Natural killer cell treated with Interleukin-12 subunit alpha and Interleukin-12 subunit beta and Interleukin-15 and Interleukin-18, amount 100 ng/mL, for 72 hours (primary cell): Measurements from ENCODE around the gene PDCD1. TPM values are rescaled to one million over a fixed set of nuclear protein-coding genes. Genes with fewer than 3 reads are reported as not detected.

Experiments used
- ATAC-seq, 2 donors: fragments of 150-1000 bp; cut with Tn5 transposase in 1 of 2; sonication (Bioruptor Pico), chemical (Tn5 transposase) in 1 of 2; 2 replicates each; pipeline ENCODE4 v1.10.0; 2021
- DNase-seq: peaks from one replicate; pipeline ENCODE4 v3.0.0; 2022; ENCODE audit warnings: low spot score
- H3K27ac Mint-ChIP-seq, 2 donors: 1 replicate in 1 of 2; 2 replicates in 1 of 2; pipeline ENCODE4 v1.8.0; 2022; ENCODE audit warnings: mixed read lengths in 2 of 2, mild to moderate bottlenecking in 1 of 2, moderate library complexity in 1 of 2
- H3K27me3 Mint-ChIP-seq, 2 donors: 1 replicate in 1 of 2; 2 replicates in 1 of 2; pipeline ENCODE4 v1.8.0; 2022; ENCODE audit warnings: mixed read lengths in 2 of 2
- H3K36me3 Mint-ChIP-seq: one replicate; pipeline ENCODE4 v1.8.0; 2022; ENCODE audit warnings: mixed read lengths
- H3K4me1 Mint-ChIP-seq, 2 donors: 1 replicate in 1 of 2; 2 replicates in 1 of 2; pipeline ENCODE4 v1.8.0; 2022; ENCODE audit warnings: low read depth in 2 of 2, mixed read lengths in 2 of 2, mild to moderate bottlenecking in 1 of 2
- H3K4me3 Mint-ChIP-seq: one replicate; pipeline ENCODE4 v1.8.0; 2022; ENCODE audit warnings: mixed read lengths
- H3K9me3 Mint-ChIP-seq: 2 replicates; pipeline ENCODE4 v1.8.0; 2022; ENCODE audit warnings: mixed read lengths
- total RNA-seq, 2 donors: library from RNA; stranded (reverse); gene quantifications; one replicate each; pipeline ENCODE4 v1.2.3, GENCODE V29; 2022

Gene PDCD1
- total RNA-seq, 2 donors from 2014 or later = 0.78 to 0.89 TPM

- Mint-ChIP-seq H3K9me3 (peaks cover 8% of the 10 kb centered on the region), H3K36me3 (peaks cover 17% of the 10 kb centered on the region), H3K27ac (peak within 1 kb of the TSS in 1 of 2 donors; percentile 22), H3K4me3 (peak within 1 kb of the TSS; percentile 65), H3K4me1 (peaks cover 46 to 52% of the 10 kb centered on the region in 2 donors), H3K27me3 (peaks cover 18 to 26% of the 10 kb centered on the region in 2 donors)
- DNase-seq (peak; percentile 54), ATAC-seq (no peak)
Measured at GRCh38 chr2:241869087-241869961, 10.6 kb upstream of the PDCD1 start, which contains the start of gene RTP5. TSS of gene RTP5 (plus strand) at chr2:241869729. CDS start at chr2:241869757, 28 bp downstream.

GRCh38 chr2:241868661-241869081, 10.0 kb upstream of the PDCD1 start:
- Mint-ChIP-seq H3K27me3 (peaks cover 24 to 29% of the 10 kb centered on the region in 2 donors), H3K27ac (peak overlapping the region in 1 of 2 donors; percentile 22), H3K4me3 (peak overlapping the region; percentile 65), H3K36me3 (peaks cover 23% of the 10 kb centered on the region), H3K9me3 (peaks cover 12% of the 10 kb centered on the region), H3K4me1 (peaks cover 49 to 58% of the 10 kb centered on the region in 2 donors)
- DNase-seq (peak; percentile 20), ATAC-seq (no peak)

DNA sequence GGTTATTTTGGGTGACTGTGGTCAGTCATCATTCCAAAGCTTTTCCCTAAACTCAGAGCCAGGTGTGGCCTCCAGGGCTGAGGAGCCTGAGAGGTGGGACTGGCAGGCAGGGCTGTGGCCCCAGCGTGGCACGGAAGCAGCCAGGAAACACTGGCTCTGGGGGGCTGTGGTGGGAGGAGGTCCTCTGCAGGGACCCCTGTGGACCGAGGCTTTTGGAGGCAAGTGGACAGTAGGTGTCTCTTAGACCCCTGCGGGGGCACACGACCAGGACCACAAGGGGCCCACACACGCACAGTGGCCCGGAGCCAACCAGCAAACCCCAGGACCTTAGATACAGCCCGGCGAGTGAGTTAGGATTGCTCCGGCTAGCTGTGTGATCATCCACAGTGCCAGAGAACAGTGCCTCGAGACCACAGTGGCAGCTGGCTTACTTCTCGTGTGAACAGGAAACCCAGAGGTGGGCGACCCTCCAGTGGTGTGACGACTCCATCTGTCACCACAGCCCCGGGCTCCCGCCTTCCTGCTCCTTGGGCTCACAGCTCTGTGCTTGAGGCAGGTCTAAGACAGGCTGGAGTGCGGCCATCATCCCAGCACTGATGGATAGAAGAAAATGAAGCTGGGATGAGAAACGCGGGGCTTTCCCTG, 9.2 kb upstream of the PDCD1 start:
- peaks cover 24 to 27% of the 10 kb centered on the region in 2 donors for H3K27me3 Mint-ChIP-seq
- H3K9me3 Mint-ChIP-seq = peaks cover 12% of the 10 kb centered on the region
- H3K4me3 Mint-ChIP-seq = peak overlapping the region; percentile 65
- ATAC-seq (peak; percentile 47 to 58), DNase-seq (peak; percentile 76)
- H3K27ac Mint-ChIP-seq = peak overlapping the region in 1 of 2 donors; percentile 22
- peaks cover 23% of the 10 kb centered on the region for H3K36me3 Mint-ChIP-seq
- peaks cover 53 to 65% of the 10 kb centered on the region in 2 donors for H3K4me1 Mint-ChIP-seq

DNA sequence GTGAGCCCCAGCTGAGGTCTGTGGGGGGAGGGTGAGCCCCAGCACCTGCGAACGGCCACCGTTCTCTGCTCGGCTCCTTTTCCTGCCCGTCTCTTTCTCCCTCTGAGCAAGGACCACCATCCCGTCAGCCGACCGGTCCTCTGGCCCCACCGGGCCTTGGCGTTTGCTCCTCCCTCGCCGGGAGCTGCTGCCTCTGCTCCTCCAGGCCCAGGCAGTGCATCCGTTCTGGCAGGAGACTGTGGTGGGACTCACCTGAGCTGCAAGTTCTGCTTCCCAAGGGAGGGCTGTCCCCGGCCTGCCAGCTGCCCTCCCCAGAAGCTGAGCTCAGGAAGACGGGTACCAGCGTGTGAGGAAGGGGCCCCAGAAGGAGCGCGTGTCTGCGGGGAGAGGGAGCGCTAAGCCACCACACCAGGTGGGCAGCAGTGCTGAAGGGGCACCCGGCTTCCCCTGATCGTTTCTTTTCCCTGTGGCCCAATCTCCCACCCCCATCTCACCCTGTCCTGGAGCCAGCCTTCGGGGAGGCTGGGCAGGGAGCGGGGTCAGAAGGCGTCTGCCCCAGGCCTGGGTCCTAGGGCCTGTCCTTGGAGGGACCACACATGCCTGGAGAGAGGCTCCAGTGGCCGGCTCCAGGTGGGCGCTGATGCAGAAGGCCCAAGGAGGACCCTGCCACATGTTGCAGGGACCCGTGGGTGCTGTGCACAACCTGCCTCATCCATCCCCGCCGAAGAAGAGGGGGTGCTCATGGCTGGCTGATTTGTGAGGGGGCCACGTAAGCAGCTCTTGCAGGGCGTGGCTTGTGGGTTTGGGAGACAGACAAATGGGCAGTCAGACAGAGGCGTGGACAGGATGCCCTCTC, 8.3 kb upstream of the PDCD1 start:
- H3K9me3 Mint-ChIP-seq = peaks cover 12% of the 10 kb centered on the region
- peaks cover 23% of the 10 kb centered on the region for H3K36me3 Mint-ChIP-seq
- peaks cover 49 to 64% of the 10 kb centered on the region in 2 donors for H3K4me1 Mint-ChIP-seq
- ATAC-seq (no peak), DNase-seq (peak; percentile 54)
- no peak overlapping the region for H3K27ac Mint-ChIP-seq
- H3K4me3 Mint-ChIP-seq = peak overlapping the region; percentile 7
- peaks cover 27 to 28% of the 10 kb centered on the region in 2 donors for H3K27me3 Mint-ChIP-seq

DNA sequence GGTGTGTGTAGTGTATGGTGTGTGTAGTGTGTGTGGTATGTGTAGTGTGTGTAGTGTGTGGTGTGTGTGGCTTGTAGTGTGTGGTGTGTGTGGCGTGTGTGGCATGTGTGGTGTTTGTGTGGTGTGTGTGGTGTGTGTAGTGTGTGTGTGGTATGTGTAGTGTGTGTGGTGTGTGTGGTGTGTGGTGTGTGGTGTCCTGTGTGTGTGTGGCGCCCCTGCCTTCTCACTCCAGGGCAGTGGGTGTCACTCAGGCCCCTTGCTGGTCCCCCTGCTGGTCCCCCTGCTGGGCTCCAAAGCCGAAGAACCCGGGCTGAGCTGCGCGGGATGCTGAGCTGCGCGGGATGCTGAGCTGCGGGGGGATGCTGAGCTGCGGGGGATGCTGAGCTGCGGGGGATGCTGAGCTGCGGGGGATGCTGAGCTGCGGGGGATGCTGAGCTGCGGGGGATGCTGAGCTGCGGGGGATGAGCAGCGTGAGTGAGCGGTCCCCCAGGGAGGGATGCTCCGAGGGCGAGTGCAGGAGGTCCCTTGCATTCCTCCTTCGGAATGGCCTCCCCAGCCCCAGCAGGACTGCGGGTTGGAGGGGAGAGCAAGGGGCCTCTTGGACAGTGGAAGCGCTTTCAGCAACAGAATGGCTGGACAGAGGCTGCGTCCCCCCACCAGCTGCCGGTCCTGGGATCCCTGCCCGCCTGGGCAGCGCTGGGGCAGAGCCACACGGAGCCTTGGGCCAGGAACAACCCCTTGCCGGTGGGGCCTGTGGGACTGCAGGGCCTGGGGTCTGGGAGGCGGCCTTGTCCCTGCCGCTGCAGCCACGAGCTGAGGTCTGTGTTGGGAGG, 7.5 kb upstream of the PDCD1 start:
- H3K36me3 Mint-ChIP-seq = peaks cover 28% of the 10 kb centered on the region
- peaks cover 16% of the 10 kb centered on the region for H3K9me3 Mint-ChIP-seq
- peaks cover 35 to 36% of the 10 kb centered on the region in 2 donors for H3K27me3 Mint-ChIP-seq
- peaks cover 52 to 68% of the 10 kb centered on the region in 2 donors for H3K4me1 Mint-ChIP-seq
- peak overlapping the region in 1 of 2 donors; percentile 68 for H3K27ac Mint-ChIP-seq
- ATAC-seq (no peak), DNase-seq (peak; percentile 60)
- H3K4me3 Mint-ChIP-seq = peak overlapping the region; percentile 83

DNA sequence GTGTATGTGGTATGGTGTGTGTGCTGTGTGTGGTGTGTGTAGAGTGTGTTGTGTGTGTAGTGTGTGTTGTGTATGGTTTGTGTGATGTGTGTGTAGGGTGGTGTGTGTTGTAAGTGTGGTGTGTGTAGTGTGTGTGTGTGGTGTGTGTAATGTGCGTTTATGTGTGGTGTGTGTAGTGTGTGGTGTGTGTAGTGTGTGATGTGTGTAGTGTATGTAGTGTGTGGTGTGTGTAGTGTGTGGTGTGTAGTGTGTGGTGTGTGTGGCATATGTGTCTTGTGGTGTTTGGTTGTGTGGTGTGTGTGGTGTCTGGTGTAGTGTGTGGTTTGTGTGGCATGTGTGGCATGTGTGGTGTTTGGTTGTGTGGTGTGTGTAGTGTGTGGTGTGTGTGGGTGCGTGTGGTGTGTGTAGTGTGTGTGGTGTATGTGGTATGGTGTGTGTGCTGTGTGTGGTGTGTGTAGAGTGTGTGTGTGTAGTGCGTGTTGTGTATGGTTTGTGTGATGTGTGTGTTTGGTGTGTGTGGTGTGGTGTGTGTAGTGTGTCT, 6.8 kb upstream of the PDCD1 start:
- Mint-ChIP-seq H3K9me3 (peaks cover 16% of the 10 kb centered on the region), H3K27me3 (peaks cover 34 to 38% of the 10 kb centered on the region in 2 donors), H3K27ac (peak overlapping the region in 1 of 2 donors; percentile 68)

DNA sequence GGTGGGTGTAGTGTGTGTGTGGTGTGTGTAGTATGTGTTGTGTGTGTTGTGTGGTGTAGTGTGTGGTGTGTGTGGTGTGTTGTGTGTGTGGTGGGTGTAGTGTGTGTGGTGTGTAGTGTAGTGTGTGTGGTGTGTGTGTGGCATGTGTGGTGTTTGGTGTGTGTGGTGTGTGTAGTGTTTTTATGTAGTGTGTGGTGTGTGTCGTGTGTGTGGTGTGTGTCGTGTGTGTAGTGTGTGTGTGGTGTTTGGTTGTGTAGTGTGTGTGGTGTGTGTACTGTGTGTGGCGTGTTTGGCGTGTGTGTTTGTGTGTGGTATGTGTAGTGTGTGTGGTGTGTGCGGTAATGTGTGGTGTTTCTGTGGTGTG, 6.1 kb upstream of the PDCD1 start:
- peaks cover 49 to 66% of the 10 kb centered on the region in 2 donors for H3K4me1 Mint-ChIP-seq
- H3K27ac Mint-ChIP-seq = peak overlapping the region; percentile 35 to 68
- peaks cover 34 to 38% of the 10 kb centered on the region in 2 donors for H3K27me3 Mint-ChIP-seq
- H3K4me3 Mint-ChIP-seq = peak overlapping the region; percentile 83
- ATAC-seq (no peak), DNase-seq (no peak)
- peaks cover 16% of the 10 kb centered on the region for H3K9me3 Mint-ChIP-seq
- peaks cover 30% of the 10 kb centered on the region for H3K36me3 Mint-ChIP-seq

More for the DNA sequence above, 6.8 kb upstream of the PDCD1 start:
- Mint-ChIP-seq H3K4me3 (peak overlapping the region; percentile 83), H3K36me3 (peaks cover 30% of the 10 kb centered on the region), H3K4me1 (peaks cover 49 to 66% of the 10 kb centered on the region in 2 donors)
- DNase-seq (no peak), ATAC-seq (no peak)

DNA sequence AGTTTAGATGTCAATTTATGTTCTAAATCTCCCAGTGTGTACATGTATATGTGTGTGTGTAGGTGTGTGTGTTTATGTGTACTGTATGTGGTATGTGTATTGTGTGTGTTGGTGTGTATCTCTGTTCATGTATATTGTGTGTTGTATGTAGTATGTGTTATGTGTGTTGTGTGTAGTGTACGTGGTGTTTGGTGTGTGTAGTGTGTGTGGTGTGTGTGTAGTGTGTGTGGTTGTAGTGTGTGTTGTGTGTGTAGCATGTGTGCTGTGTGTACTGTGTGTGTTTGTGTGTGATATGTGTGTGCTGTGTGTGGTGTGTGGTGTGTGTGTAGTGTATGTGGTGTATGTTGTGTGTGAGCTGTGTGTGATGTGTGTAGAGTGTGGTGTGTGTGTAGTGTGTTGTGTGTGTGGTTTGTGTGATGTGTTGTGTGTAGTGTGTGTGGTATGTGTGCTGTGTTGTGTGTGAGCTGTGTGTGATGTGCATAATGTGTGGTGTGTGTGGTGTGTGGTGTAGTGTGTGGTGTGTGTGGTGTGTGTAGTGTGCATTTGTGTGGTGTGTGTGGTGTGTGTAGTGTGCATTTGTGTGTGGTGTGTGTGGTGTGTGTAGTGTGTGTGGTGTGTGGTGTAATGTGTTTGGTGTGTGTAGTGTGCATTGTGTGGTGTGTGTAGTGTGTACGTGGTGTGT, 5.6 kb upstream of the PDCD1 start:
- peaks cover 30% of the 10 kb centered on the region for H3K36me3 Mint-ChIP-seq
- H3K4me3 Mint-ChIP-seq = peak overlapping the region; percentile 83
- H3K27ac Mint-ChIP-seq = peak overlapping the region; percentile 35 to 68
- H3K27me3 Mint-ChIP-seq = peaks cover 38% of the 10 kb centered on the region in 2 donors
- peaks cover 16% of the 10 kb centered on the region for H3K9me3 Mint-ChIP-seq
- ATAC-seq (no peak), DNase-seq (no peak)
- H3K4me1 Mint-ChIP-seq = peaks cover 53 to 64% of the 10 kb centered on the region in 2 donors

GRCh38 chr2:241863536-241863954, 4.9 kb upstream of the PDCD1 start:
- Mint-ChIP-seq H3K27me3 (peaks cover 38% of the 10 kb centered on the region in 2 donors), H3K36me3 (peaks cover 30% of the 10 kb centered on the region), H3K4me3 (peak overlapping the region; percentile 83), H3K9me3 (peaks cover 16% of the 10 kb centered on the region), H3K4me1 (peaks cover 50 to 58% of the 10 kb centered on the region in 2 donors), H3K27ac (peak overlapping the region; percentile 19 to 68)
- peak; percentile 57 to 70 for ATAC-seq
- DNase-seq = no peak

GRCh38 chr2:241862775-241863535, 4.3 kb upstream of the PDCD1 start:
- Mint-ChIP-seq H3K4me1 (peaks cover 44 to 52% of the 10 kb centered on the region in 2 donors), H3K27me3 (peaks cover 35 to 38% of the 10 kb centered on the region in 2 donors), H3K27ac (peak overlapping the region; percentile 19 to 68), H3K4me3 (peak overlapping the region; percentile 83), H3K9me3 (peaks cover 16% of the 10 kb centered on the region), H3K36me3 (peaks cover 30% of the 10 kb centered on the region)
- DNase-seq = peak; percentile 44
- ATAC-seq = peak in 1 of 2 donors; percentile 50

- Mint-ChIP-seq H3K4me1 (peaks cover 44 to 48% of the 10 kb centered on the region in 2 donors), H3K36me3 (peaks cover 30% of the 10 kb centered on the region), H3K9me3 (peaks cover 16% of the 10 kb centered on the region), H3K27me3 (peaks cover 35 to 38% of the 10 kb centered on the region in 2 donors), H3K27ac (peak overlapping the region in 1 of 2 donors; percentile 68), H3K4me3 (peak overlapping the region; percentile 23)
- ATAC-seq (no peak), DNase-seq (no peak)
Measured at GRCh38 chr2:241862093-241862492, 3.4 kb upstream of the PDCD1 start.
